ENCODE results near the gene PYCARD. TPM values are rescaled to one million over a fixed set of nuclear protein-coding genes. Genes with fewer than 3 reads are reported as not detected.
"Not testable (repeated sequence)": the region's sequence is repeated elsewhere in the genome, so short reads cannot be mapped to it uniquely, and the experiment has no call there.

The PYCARD gene
- total RNA-seq, 2 donors from 2014 or later: 26.3 to 29.8 TPM

DNA sequence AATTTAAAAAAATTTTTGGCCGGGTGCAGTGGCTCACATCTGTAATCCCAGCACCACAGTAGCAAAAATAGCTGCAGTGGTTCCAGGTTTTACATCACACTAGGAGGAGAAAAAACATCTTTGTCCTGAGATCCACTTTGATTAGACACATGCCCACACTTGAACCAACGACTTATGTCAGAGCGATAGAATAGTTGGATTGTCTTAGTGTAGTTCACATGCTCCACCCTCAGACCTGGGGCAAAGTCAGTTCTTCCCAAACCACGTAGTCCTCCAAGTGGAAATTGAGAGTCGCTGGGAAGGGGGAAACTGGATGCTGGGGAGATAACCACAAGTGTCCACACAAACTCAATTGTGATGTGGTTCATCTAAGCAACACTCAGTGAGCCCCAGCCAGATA is 45.8 kb upstream of the PYCARD start:
- no peak overlapping the region for H3K27ac ChIP-seq (ENCODE audit: low read depth, low read length)
- H3K9ac ChIP-seq (ENCODE audit: extremely low read depth, low read length, poor library complexity, severe bottlenecking): no peak overlapping the region
- DNase-seq: no peak
- H3K36me3 ChIP-seq (ENCODE audit: control insufficient read depth, insufficient read depth, low read length): no peaks in the 10 kb centered on the region
- peaks cover 15% of the 10 kb centered on the region for H3K9me3 Mint-ChIP-seq
- WGBS, 2 experiments (ENCODE audit: insufficient coverage in 1 of 2, insufficient read length in 1 of 2): 93 to 94% methylated on average over 3 to 5 of the region's 5 CpGs
- H3K4me1 Mint-ChIP-seq: peaks cover 10% of the 10 kb centered on the region
- H3K4me3 ChIP-seq (ENCODE audit: low read length): no peak overlapping the region
- no peak overlapping the region for H3K4me3 Mint-ChIP-seq
- no peaks in the 10 kb centered on the region for H3K36me3 Mint-ChIP-seq (ENCODE audit: low read depth)
- no peaks in the 10 kb centered on the region for H3K27me3 ChIP-seq (ENCODE audit: control insufficient read depth, insufficient read depth, low read length, poor library complexity, severe bottlenecking)
- no peaks in the 10 kb centered on the region for H3K9me3 ChIP-seq (ENCODE audit: control insufficient read depth, low read length)
- H3K27ac Mint-ChIP-seq: no peak overlapping the region
- peaks cover 3% of the 10 kb centered on the region for H3K27me3 Mint-ChIP-seq (ENCODE audit: insufficient read depth)
- TF ChIP-seq, protein P1, sequence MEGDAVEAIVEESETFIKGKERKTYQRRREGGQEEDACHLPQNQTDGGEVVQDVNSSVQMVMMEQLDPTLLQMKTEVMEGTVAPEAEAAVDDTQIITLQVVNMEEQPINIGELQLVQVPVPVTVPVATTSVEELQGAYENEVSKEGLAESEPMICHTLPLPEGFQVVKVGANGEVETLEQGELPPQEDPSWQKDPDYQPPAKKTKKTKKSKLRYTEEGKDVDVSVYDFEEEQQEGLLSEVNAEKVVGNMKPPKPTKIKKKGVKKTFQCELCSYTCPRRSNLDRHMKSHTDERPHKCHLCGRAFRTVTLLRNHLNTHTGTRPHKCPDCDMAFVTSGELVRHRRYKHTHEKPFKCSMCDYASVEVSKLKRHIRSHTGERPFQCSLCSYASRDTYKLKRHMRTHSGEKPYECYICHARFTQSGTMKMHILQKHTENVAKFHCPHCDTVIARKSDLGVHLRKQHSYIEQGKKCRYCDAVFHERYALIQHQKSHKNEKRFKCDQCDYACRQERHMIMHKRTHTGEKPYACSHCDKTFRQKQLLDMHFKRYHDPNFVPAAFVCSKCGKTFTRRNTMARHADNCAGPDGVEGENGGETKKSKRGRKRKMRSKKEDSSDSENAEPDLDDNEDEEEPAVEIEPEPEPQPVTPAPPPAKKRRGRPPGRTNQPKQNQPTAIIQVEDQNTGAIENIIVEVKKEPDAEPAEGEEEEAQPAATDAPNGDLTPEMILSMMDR (conservative IDR thresholded peaks at IDR 0.05): no peak
- H3K4me1 ChIP-seq (ENCODE audit: control insufficient read depth, insufficient read depth, low read length): peaks cover 5% of the 10 kb centered on the region

DNA sequence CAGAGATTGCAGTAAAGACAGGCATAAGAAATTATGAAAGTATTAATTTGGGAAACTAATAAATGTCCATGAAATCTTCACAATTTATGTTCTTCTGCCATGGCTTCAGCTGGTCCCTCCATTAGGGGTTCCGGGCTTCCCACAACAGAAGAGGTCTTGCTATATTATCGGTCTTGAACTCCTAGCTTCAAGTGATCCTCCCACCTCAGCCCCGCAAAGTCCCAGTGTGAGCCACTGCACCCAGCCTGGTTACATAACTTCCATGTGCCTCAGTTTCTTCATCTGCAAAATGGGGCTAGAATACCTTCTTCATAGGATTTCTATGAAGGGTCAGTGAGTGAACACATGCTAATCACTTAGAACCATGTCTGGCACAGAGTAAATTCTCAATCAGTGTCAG is 43.7 kb upstream of the PYCARD start:
- Histone ChIP-seq H3K4me3 (ENCODE audit: low read length) (no peak overlapping the region), H3K9me3 (ENCODE audit: control insufficient read depth, low read length) (no peaks in the 10 kb centered on the region), H3K4me1 (ENCODE audit: control insufficient read depth, insufficient read depth, low read length) (no peaks in the 10 kb centered on the region), H3K27me3 (ENCODE audit: control insufficient read depth, insufficient read depth, low read length, poor library complexity, severe bottlenecking) (no peaks in the 10 kb centered on the region), H3K36me3 (ENCODE audit: control insufficient read depth, insufficient read depth, low read length) (no peaks in the 10 kb centered on the region), H3K9ac (ENCODE audit: extremely low read depth, low read length, poor library complexity, severe bottlenecking) (no peak overlapping the region), H3K27ac (ENCODE audit: low read depth, low read length) (no peak overlapping the region)
- Mint-ChIP-seq H3K27me3 (ENCODE audit: insufficient read depth) (no peaks in the 10 kb centered on the region), H3K27ac (no peak overlapping the region), H3K4me3 (no peak overlapping the region), H3K9me3 (peaks cover 15% of the 10 kb centered on the region), H3K36me3 (ENCODE audit: low read depth) (no peaks in the 10 kb centered on the region), H3K4me1 (no peaks in the 10 kb centered on the region)
- DNase-seq: no peak
- 81 to 89% methylated on average over 3 of the region's 3 CpGs for WGBS, 2 experiments (ENCODE audit: insufficient coverage in 1 of 2, insufficient read length in 1 of 2)
- TF ChIP-seq, protein P1 (conservative IDR thresholded peaks at IDR 0.05): no peak

- H3K36me3 Mint-ChIP-seq (ENCODE audit: low read depth); H3K27me3 Mint-ChIP-seq (ENCODE audit: insufficient read depth); H3K9me3 ChIP-seq (ENCODE audit: control insufficient read depth, low read length); H3K4me3 Mint-ChIP-seq; H3K9ac ChIP-seq (ENCODE audit: extremely low read depth, low read length, poor library complexity, severe bottlenecking); H3K27me3 ChIP-seq (ENCODE audit: control insufficient read depth, insufficient read depth, low read length, poor library complexity, severe bottlenecking); H3K4me1 Mint-ChIP-seq; H3K4me3 ChIP-seq (ENCODE audit: low read length); H3K36me3 ChIP-seq (ENCODE audit: control insufficient read depth, insufficient read depth, low read length); H3K4me1 ChIP-seq (ENCODE audit: control insufficient read depth, insufficient read depth, low read length); H3K27ac ChIP-seq (ENCODE audit: low read depth, low read length): not testable (repeated sequence)
- peaks cover 15% of the 10 kb centered on the region for H3K9me3 Mint-ChIP-seq
- 37 to 41% methylated on average over 3 to 8 of the region's 8 CpGs for WGBS, 2 experiments (ENCODE audit: insufficient coverage in 1 of 2, insufficient read length in 1 of 2)
- DNase-seq: peak; percentile 61
- H3K27ac Mint-ChIP-seq: peak overlapping the region; percentile 20
These were observed 43.0 kb upstream of the PYCARD start for GRCh38 chr16:31245598-31245997.
